Stimulated activated CD4-positive, alpha-beta T cell treated with anti-CD3 and anti-CD28 coated beads, Interleukin-4, amount 100 ng/mL, for 48 hours (primary cell): Measurements from ENCODE around the gene POTEI.
"Not testable (repeated sequence)": the region's sequence is repeated elsewhere in the genome, so short reads cannot be mapped to it uniquely, and the experiment has no call there.

Experiments used
- DNase-seq, 2 donors: peaks; one replicate each; pipeline ENCODE4 v3.0.0-alpha.2; 2020; ENCODE audit warnings: low read depth in 2 of 2

POTEI gene

GRCh38 chr2:130509228-130509627 lies at the start of gene POTEI:
TSS of gene POTEI (minus strand) at chr2:130509328. CDS start at chr2:130509235, 93 bp downstream.
- not testable (repeated sequence) for DNase-seq

- DNase-seq, result not testable (repeated sequence)
These were observed 47.3 kb upstream of the POTEI start for GRCh38 chr2:130556441-130556840.

- not testable (repeated sequence) for DNase-seq
These were observed 45.0 kb upstream of the POTEI start for GRCh38 chr2:130554178-130554577.

GRCh38 chr2:130549475-130549874 lies 40.3 kb upstream of the POTEI start:
- not testable (repeated sequence) for DNase-seq

- DNase-seq, result not testable (repeated sequence)
These were observed 39.3 kb upstream of the POTEI start for GRCh38 chr2:130548418-130548817.

- DNase-seq, result not testable (repeated sequence)
These were observed 35.9 kb upstream of the POTEI start for GRCh38 chr2:130544978-130545377.

- not testable (repeated sequence) for DNase-seq
These were observed 34.8 kb upstream of the POTEI start for GRCh38 chr2:130543785-130544528.

GRCh38 chr2:130542789-130543188 lies 33.7 kb upstream of the POTEI start:
- not testable (repeated sequence) for DNase-seq

- not testable (repeated sequence) for DNase-seq
These were observed 29.1 kb upstream of the POTEI start for GRCh38 chr2:130538271-130538670.

GRCh38 chr2:130536654-130537053 lies 27.5 kb upstream of the POTEI start:
- DNase-seq, result not testable (repeated sequence)

GRCh38 chr2:130531672-130532071 lies 22.5 kb upstream of the POTEI start:
- DNase-seq, result not testable (repeated sequence)

- not testable (repeated sequence) for DNase-seq
These were observed 22.1 kb upstream of the POTEI start for GRCh38 chr2:130531225-130531624.

GRCh38 chr2:130530212-130530611 lies 21.1 kb upstream of the POTEI start:
- not testable (repeated sequence) for DNase-seq

- not testable (repeated sequence) for DNase-seq
These were observed 20.4 kb upstream of the POTEI start for GRCh38 chr2:130529545-130529944.

GRCh38 chr2:130527365-130527967 lies 18.3 kb upstream of the POTEI start:
- not testable (repeated sequence) for DNase-seq

- not testable (repeated sequence) for DNase-seq
These were observed 13.3 kb upstream of the POTEI start for GRCh38 chr2:130522390-130522789.

- DNase-seq, result not testable (repeated sequence)
These were observed 11.9 kb upstream of the POTEI start, which contains the start of gene CFC1B for GRCh38 chr2:130520992-130521391. TSS of gene CFC1B (plus strand) at chr2:130521222. CDS start at chr2:130521485, 263 bp downstream.

- not testable (repeated sequence) for DNase-seq
These were observed 9.5 kb upstream of the POTEI start for GRCh38 chr2:130518516-130519106.

GRCh38 chr2:130511747-130512451 lies 2.8 kb upstream of the POTEI start:
- not testable (repeated sequence) for DNase-seq

GRCh38 chr2:130510807-130511746 lies 1.9 kb upstream of the POTEI start:
- not testable (repeated sequence) for DNase-seq

- not testable (repeated sequence) for DNase-seq
These were observed 18.1 kb downstream of the POTEI start for GRCh38 chr2:130491073-130491472.
